ENCODE data around the gene POLD1. TPM values are rescaled to one million over a fixed set of nuclear protein-coding genes. Genes with fewer than 3 reads are reported as not detected.
A peak's percentile ranks its signal among the peaks of the same experiment; 100 is the strongest.

POLD1 gene
- total RNA-seq, 1 donor from 2014 or later: 35.1 TPM

- Histone ChIP-seq H3K9me3 (no peaks in the 10 kb centered on the region), H3K4me1 (peaks cover 12% of the 10 kb centered on the region), H3K27me3 (ENCODE audit: low read depth) (peaks cover 26% of the 10 kb centered on the region), H3K4me3 (no peak overlapping the region), H3K36me3 (no peaks in the 10 kb centered on the region), H3K27ac (no peak overlapping the region)
- DNase-seq (no peak), ATAC-seq (no peak)
- intact Hi-C loops (cut with DNase I): no loop called here
- TF ChIP-seq, protein P1, sequence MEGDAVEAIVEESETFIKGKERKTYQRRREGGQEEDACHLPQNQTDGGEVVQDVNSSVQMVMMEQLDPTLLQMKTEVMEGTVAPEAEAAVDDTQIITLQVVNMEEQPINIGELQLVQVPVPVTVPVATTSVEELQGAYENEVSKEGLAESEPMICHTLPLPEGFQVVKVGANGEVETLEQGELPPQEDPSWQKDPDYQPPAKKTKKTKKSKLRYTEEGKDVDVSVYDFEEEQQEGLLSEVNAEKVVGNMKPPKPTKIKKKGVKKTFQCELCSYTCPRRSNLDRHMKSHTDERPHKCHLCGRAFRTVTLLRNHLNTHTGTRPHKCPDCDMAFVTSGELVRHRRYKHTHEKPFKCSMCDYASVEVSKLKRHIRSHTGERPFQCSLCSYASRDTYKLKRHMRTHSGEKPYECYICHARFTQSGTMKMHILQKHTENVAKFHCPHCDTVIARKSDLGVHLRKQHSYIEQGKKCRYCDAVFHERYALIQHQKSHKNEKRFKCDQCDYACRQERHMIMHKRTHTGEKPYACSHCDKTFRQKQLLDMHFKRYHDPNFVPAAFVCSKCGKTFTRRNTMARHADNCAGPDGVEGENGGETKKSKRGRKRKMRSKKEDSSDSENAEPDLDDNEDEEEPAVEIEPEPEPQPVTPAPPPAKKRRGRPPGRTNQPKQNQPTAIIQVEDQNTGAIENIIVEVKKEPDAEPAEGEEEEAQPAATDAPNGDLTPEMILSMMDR (IDR thresholded peaks at IDR 0.05): no peak
These were observed 41.4 kb downstream of the POLD1 start for GRCh38 chr19:50425581-50425980.

DNA sequence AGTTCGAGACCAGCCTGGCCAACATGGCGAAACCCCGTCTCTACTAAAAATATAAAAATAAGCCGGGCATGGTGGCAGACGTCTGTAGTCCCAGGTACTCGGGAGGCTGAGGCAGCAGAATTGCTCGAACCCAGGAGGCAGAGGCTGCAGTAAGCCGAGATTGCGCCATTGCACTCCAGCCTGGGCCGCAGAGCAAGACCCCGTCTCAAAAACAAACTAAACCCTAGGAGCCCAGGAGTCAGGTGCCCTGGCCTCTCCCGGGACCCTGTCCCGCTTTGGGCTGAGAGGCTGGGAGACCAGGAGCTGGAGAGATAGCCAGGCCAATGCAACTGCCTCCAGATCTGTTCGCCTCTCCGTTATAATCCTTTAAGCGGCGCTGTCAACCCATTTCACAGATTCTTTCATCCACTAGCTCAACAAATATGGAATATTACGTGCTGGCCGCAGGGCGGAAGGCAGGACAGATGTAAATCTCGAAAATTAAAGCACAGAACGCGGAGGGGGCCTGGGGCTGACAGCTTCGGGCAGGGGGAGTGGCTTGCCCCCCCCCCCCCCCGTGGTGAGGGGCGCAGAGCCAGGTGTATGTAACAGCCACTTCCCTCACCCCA lies 43.3 kb downstream of the POLD1 start:
- Histone ChIP-seq H3K27ac (peak overlapping the region; percentile 72), H3K27me3 (ENCODE audit: low read depth) (peaks cover 14% of the 10 kb centered on the region), H3K9me3 (no peaks in the 10 kb centered on the region), H3K4me1 (peaks cover 19% of the 10 kb centered on the region), H3K4me3 (peak overlapping the region; percentile 42), H3K36me3 (no peaks in the 10 kb centered on the region)
- intact Hi-C loops (cut with DNase I): no loop called here
- DNase-seq: no peak
- no peak for ATAC-seq
- TF ChIP-seq, protein P1 (IDR thresholded peaks at IDR 0.05): no peak

DNA sequence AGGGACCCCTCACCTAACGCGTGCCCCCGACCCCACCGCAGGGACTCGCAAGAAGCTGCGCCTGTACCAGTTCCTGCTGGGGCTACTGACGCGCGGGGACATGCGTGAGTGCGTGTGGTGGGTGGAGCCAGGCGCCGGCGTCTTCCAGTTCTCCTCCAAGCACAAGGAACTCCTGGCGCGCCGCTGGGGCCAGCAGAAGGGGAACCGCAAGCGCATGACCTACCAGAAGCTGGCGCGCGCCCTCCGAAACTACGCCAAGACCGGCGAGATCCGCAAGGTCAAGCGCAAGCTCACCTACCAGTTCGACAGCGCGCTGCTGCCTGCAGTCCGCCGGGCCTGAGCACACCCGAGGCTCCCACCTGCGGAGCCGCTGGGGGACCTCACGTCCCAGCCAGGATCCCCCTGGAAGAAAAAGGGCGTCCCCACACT lies 43.9 kb downstream of the POLD1 start:
- no peaks in the 10 kb centered on the region for H3K9me3 ChIP-seq
- no peaks in the 10 kb centered on the region for H3K36me3 ChIP-seq
- TF ChIP-seq, protein P1 (IDR thresholded peaks at IDR 0.05): no peak
- peak overlapping the region; percentile 72 for H3K27ac ChIP-seq
- peak overlapping the region; percentile 42 for H3K4me3 ChIP-seq
- ATAC-seq: peak; percentile 73 to 79
- H3K27me3 ChIP-seq (ENCODE audit: low read depth): peaks cover 16% of the 10 kb centered on the region
- DNase-seq: peak; percentile 96
- peaks cover 22% of the 10 kb centered on the region for H3K4me1 ChIP-seq
- intact Hi-C loops (cut with DNase I): no loop called here

GRCh38 chr19:50428772-50429463 lies 44.8 kb downstream of the POLD1 start:
- Histone ChIP-seq H3K36me3 (no peaks in the 10 kb centered on the region), H3K27ac (peak overlapping the region; percentile 72), H3K4me3 (no peak overlapping the region), H3K4me1 (peaks cover 22% of the 10 kb centered on the region), H3K27me3 (ENCODE audit: low read depth) (peaks cover 18% of the 10 kb centered on the region), H3K9me3 (no peaks in the 10 kb centered on the region)
- intact Hi-C loops (cut with DNase I): no loop called here
- no peak for ATAC-seq
- no peak for DNase-seq
- TF ChIP-seq, protein P1 (IDR thresholded peaks at IDR 0.05): no peak

GRCh38 chr19:50430888-50431342 lies 46.8 kb downstream of the POLD1 start:
- ATAC-seq (no peak), DNase-seq (no peak)
- H3K4me1 ChIP-seq: peaks cover 22% of the 10 kb centered on the region
- intact Hi-C loops (cut with DNase I): no loop called here
- no peaks in the 10 kb centered on the region for H3K9me3 ChIP-seq
- TF ChIP-seq, protein P1 (IDR thresholded peaks at IDR 0.05): no peak
- H3K27ac ChIP-seq: peak overlapping the region; percentile 82
- H3K4me3 ChIP-seq: peak overlapping the region; percentile 68
- H3K27me3 ChIP-seq (ENCODE audit: low read depth): peaks cover 23% of the 10 kb centered on the region
- no peaks in the 10 kb centered on the region for H3K36me3 ChIP-seq
